H1 (cell line): ENCODE results near the gene SOCS3. TPM values are rescaled to one million over a fixed set of nuclear protein-coding genes. Genes with fewer than 3 reads are reported as not detected.

Experiments
- RNF2 ChIP-seq: fragments of 200-900, 300-1000 bp; sonication (generic); IDR thresholded peaks from 2 replicates; pipeline ENCODE4 v1.7.1; 2016; ENCODE audit warnings: borderline replicate concordance, low read depth, mild to moderate bottlenecking, antibody characterized with exemption, low read length; ENCODE audit not compliant: poor library complexity, severe bottlenecking; ENCODE audit errors: missing control alignments
- polyA plus RNA-seq, 7 experiments: library from polyadenylated mRNA; depleted of rRNA in 3 of 7; stranded (reverse) in 5 of 7; unstranded in 2 of 7; fragments of >200 nt in 5 of 7; fragments of 200-250 nt in 2 of 7; gene quantifications; 1 replicate in 5 of 7; 2 replicates in 1 of 7; 4 replicates in 1 of 7; pipeline versions ENCODE4 v1.2.1 to v1.2.3, GENCODE V29; 2011 to 2013; ENCODE audit warnings: missing spikeins in 2 of 7, mixed read lengths in 2 of 7
- total RNA-seq: library from RNA; stranded (reverse); fragmentation: NEBNext Ultra II Directional; extraction: Animal tissue kit (Norgen Biotek cat#: 25700); gene quantifications from 2 replicates; pipeline ENCODE4 v1.2.1, GENCODE V29; 2021
- TF ChIP-seq, protein P1 (sequence below): fragments of 300-600 bp; sonication (generic); IDR thresholded peaks from 2 replicates; pipeline ENCODE4 v1.7.1; 2012; ENCODE audit warnings: low read length, moderate library complexity, mild to moderate bottlenecking, inconsistent platforms; ENCODE audit not compliant: insufficient replicate concordance

The SOCS3 gene
- total and polyA plus RNA-seq, 2 of the 8 experiments (the other 6 are each of a cell fraction or from before 2014, with no cell fraction given), result 10.1 to 47.9 TPM

GRCh38 chr17:78361225-78361701, 1.4 kb upstream of the SOCS3 start (continued):
- TF ChIP-seq, protein P1, sequence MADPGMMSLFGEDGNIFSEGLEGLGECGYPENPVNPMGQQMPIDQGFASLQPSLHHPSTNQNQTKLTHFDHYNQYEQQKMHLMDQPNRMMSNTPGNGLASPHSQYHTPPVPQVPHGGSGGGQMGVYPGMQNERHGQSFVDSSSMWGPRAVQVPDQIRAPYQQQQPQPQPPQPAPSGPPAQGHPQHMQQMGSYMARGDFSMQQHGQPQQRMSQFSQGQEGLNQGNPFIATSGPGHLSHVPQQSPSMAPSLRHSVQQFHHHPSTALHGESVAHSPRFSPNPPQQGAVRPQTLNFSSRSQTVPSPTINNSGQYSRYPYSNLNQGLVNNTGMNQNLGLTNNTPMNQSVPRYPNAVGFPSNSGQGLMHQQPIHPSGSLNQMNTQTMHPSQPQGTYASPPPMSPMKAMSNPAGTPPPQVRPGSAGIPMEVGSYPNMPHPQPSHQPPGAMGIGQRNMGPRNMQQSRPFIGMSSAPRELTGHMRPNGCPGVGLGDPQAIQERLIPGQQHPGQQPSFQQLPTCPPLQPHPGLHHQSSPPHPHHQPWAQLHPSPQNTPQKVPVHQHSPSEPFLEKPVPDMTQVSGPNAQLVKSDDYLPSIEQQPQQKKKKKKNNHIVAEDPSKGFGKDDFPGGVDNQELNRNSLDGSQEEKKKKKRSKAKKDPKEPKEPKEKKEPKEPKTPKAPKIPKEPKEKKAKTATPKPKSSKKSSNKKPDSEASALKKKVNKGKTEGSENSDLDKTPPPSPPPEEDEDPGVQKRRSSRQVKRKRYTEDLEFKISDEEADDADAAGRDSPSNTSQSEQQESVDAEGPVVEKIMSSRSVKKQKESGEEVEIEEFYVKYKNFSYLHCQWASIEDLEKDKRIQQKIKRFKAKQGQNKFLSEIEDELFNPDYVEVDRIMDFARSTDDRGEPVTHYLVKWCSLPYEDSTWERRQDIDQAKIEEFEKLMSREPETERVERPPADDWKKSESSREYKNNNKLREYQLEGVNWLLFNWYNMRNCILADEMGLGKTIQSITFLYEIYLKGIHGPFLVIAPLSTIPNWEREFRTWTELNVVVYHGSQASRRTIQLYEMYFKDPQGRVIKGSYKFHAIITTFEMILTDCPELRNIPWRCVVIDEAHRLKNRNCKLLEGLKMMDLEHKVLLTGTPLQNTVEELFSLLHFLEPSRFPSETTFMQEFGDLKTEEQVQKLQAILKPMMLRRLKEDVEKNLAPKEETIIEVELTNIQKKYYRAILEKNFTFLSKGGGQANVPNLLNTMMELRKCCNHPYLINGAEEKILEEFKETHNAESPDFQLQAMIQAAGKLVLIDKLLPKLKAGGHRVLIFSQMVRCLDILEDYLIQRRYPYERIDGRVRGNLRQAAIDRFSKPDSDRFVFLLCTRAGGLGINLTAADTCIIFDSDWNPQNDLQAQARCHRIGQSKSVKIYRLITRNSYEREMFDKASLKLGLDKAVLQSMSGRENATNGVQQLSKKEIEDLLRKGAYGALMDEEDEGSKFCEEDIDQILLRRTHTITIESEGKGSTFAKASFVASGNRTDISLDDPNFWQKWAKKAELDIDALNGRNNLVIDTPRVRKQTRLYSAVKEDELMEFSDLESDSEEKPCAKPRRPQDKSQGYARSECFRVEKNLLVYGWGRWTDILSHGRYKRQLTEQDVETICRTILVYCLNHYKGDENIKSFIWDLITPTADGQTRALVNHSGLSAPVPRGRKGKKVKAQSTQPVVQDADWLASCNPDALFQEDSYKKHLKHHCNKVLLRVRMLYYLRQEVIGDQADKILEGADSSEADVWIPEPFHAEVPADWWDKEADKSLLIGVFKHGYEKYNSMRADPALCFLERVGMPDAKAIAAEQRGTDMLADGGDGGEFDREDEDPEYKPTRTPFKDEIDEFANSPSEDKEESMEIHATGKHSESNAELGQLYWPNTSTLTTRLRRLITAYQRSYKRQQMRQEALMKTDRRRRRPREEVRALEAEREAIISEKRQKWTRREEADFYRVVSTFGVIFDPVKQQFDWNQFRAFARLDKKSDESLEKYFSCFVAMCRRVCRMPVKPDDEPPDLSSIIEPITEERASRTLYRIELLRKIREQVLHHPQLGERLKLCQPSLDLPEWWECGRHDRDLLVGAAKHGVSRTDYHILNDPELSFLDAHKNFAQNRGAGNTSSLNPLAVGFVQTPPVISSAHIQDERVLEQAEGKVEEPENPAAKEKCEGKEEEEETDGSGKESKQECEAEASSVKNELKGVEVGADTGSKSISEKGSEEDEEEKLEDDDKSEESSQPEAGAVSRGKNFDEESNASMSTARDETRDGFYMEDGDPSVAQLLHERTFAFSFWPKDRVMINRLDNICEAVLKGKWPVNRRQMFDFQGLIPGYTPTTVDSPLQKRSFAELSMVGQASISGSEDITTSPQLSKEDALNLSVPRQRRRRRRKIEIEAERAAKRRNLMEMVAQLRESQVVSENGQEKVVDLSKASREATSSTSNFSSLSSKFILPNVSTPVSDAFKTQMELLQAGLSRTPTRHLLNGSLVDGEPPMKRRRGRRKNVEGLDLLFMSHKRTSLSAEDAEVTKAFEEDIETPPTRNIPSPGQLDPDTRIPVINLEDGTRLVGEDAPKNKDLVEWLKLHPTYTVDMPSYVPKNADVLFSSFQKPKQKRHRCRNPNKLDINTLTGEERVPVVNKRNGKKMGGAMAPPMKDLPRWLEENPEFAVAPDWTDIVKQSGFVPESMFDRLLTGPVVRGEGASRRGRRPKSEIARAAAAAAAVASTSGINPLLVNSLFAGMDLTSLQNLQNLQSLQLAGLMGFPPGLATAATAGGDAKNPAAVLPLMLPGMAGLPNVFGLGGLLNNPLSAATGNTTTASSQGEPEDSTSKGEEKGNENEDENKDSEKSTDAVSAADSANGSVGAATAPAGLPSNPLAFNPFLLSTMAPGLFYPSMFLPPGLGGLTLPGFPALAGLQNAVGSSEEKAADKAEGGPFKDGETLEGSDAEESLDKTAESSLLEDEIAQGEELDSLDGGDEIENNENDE, result no peak
- TF ChIP-seq RNF2, result no peak
